Upper lobe of left lung (tissue), 6 donors: ENCODE results near the gene UBALD1. TPM values are rescaled to one million over a fixed set of nuclear protein-coding genes. Genes with fewer than 3 reads are reported as not detected.

Source experiments
- ATAC-seq, 2 donors: fragments of 200-7000 bp; cut with Tn5 transposase; one replicate each; pipeline ENCODE4 v1.9.1; 2022; ENCODE audit warnings: mild to moderate bottlenecking in 2 of 2, moderate library complexity in 2 of 2; ENCODE audit not compliant: low FRiP score in 2 of 2
- DNase-seq, 2 donors: peaks; one replicate each; pipeline ENCODE4 v3.0.0-alpha.2; 2019 to 2020
- H3K27ac ChIP-seq, 4 donors: fragments of 200-600 bp; sonication (generic); one replicate each; pipeline ENCODE4 v1.5.1; 2016 to 2019
- H3K27me3 ChIP-seq, 4 donors: fragments of 200-600 bp; sonication (generic); one replicate each; pipeline ENCODE4 v1.5.1; 2017 to 2019
- H3K36me3 ChIP-seq, 4 donors: fragments of 200-600 bp; sonication (generic); one replicate each; pipeline ENCODE4 v1.5.1; 2016 to 2019
- H3K4me1 ChIP-seq, 4 donors: fragments of 200-600 bp; sonication (generic); one replicate each; pipeline ENCODE4 v1.5.1; 2018 to 2019
- H3K4me3 ChIP-seq, 4 donors: fragments of 200-600 bp; sonication (generic); one replicate each; pipeline ENCODE4 v1.5.1; 2017 to 2019; ENCODE audit warnings: mild to moderate bottlenecking in 2 of 4, moderate library complexity in 1 of 4
- H3K9me3 ChIP-seq, 4 donors: fragments of 200-600 bp; sonication (generic); one replicate each; pipeline ENCODE4 v1.5.1; 2018 to 2019
- CTCF ChIP-seq, 6 experiments: fragments of 450-650 bp in 4 of 6; fragments of 200-600 bp in 2 of 6; sonication (generic) in 2 of 6; IDR thresholded peaks; one replicate each; pipeline ENCODE4 v1.5.1; 2016 to 2019; ENCODE audit warnings: antibody characterized with exemption in 6 of 6
- EP300 ChIP-seq, 4 donors: sonication (generic); formaldehyde crosslinking; IDR thresholded peaks; one replicate each; pipeline ENCODE4 v1.5.1; 2017; ENCODE audit warnings: antibody characterized with exemption in 4 of 4, control low read depth in 2 of 4
- POLR2A ChIP-seq, 4 donors: fragments of 450-650 bp; IDR thresholded peaks; one replicate each; pipeline ENCODE4 v1.5.1; 2016 to 2017; ENCODE audit warnings: antibody characterized with exemption in 4 of 4, mild to moderate bottlenecking in 2 of 4
- POLR2AphosphoS5 ChIP-seq, 2 donors: sonication (generic); formaldehyde crosslinking; IDR thresholded peaks; one replicate each; pipeline ENCODE4 v1.5.1; 2017; ENCODE audit warnings: antibody characterized with exemption in 2 of 2
- WGBS, 2 donors: methylation state at CpG; one replicate each; pipeline ENCODE4 v1.1.5; 2017 to 2018; 5-methylcytosine and 5-hydroxymethylcytosine counted together
- total RNA-seq, 6 donors: library from RNA; depleted of rRNA in 4 of 6; stranded (reverse); fragments of >200 nt in 4 of 6; gene quantifications; one replicate each; pipeline versions ENCODE4 v1.1.0 to v1.2.1, GENCODE V29; 2016 to 2021
- donor health status: DM: no; HTN: no; CAD: no; lungs with moderate emphysema.
- donor health status: DM: no; HTN: yes; CAD: no; lungs with severe emphysema.

UBALD1 gene
- total RNA-seq, 6 donors from 2014 or later = 14.9 to 43.9 (median 25.8) TPM

DNA sequence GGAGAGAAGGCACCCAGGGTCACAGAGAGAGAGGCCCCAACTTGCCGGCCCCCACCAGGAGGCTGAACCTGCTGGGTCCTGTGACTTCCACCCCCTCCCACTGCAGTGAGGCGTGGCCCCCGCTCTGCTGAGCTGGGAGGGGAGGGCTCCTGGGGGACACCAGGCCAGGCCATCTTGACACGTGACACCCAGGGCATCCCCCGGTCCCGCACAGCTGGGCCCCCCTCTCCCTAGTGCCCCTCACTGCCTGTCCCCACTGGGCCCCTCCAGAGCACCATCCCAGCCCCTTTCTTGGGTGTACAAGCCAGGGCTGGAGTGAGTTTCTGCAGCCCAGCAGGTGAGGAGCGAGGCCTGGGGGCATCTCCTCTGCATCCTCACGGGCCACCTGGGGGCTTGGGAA is 12.4 kb downstream of the UBALD1 start:
- H3K27ac ChIP-seq = no peak overlapping the region
- ATAC-seq (peak in 1 of 2 donors; percentile 2), DNase-seq (peak in 1 of 2 donors; percentile 57)
- peaks cover 0 to 18% (median 10%) of the 10 kb centered on the region in 4 donors for H3K4me1 ChIP-seq
- TF ChIP-seq CTCF (IDR thresholded peaks at IDR 0.05) = no peak
- TF ChIP-seq POLR2AphosphoS5 (IDR thresholded peaks at IDR 0.05) = no peak
- no peak for TF ChIP-seq EP300 (IDR thresholded peaks at IDR 0.05)
- TF ChIP-seq POLR2A (IDR thresholded peaks at IDR 0.05) = no peak
- no peak overlapping the region for H3K4me3 ChIP-seq
- no peaks in the 10 kb centered on the region for H3K9me3 ChIP-seq
- 61 to 83% methylated on average over 1 to 7 of the region's 8 CpGs for WGBS, 2 donors
- no peaks in the 10 kb centered on the region for H3K27me3 ChIP-seq
- H3K36me3 ChIP-seq = peaks cover 0 to 2% (median under 1%) of the 10 kb centered on the region in 4 donors

- Histone ChIP-seq H3K27me3 (no peaks in the 10 kb centered on the region), H3K4me3 (no peak overlapping the region), H3K9me3 (no peaks in the 10 kb centered on the region), H3K27ac (no peak overlapping the region), H3K36me3 (no peaks in the 10 kb centered on the region), H3K4me1 (peaks cover 0 to 18% (median 10%) of the 10 kb centered on the region in 4 donors)
- TF ChIP-seq POLR2AphosphoS5 (IDR thresholded peaks at IDR 0.05) (no peak), CTCF (IDR thresholded peaks at IDR 0.05) (no peak), EP300 (IDR thresholded peaks at IDR 0.05) (no peak)
- WGBS, 2 donors = 60 to 63% methylated on average over 6 of the region's 6 CpGs
- no peak for ATAC-seq
- DNase-seq = no peak
Measured at GRCh38 chr16:4601864-4602186, 12.9 kb downstream of the UBALD1 start.

GRCh38 chr16:4601036-4601863 is 13.4 kb downstream of the UBALD1 start:
- no peak overlapping the region for H3K27ac ChIP-seq
- no peak overlapping the region for H3K4me3 ChIP-seq
- DNase-seq = no peak
- H3K36me3 ChIP-seq = no peaks in the 10 kb centered on the region
- TF ChIP-seq CTCF (IDR thresholded peaks at IDR 0.05) (no peak), POLR2AphosphoS5 (IDR thresholded peaks at IDR 0.05) (no peak), POLR2A (IDR thresholded peaks at IDR 0.05) (no peak), EP300 (IDR thresholded peaks at IDR 0.05) (no peak)
- no peaks in the 10 kb centered on the region for H3K27me3 ChIP-seq
- ATAC-seq = peak in 1 of 2 donors; percentile 41
- peaks cover 0 to 18% (median 10%) of the 10 kb centered on the region in 4 donors for H3K4me1 ChIP-seq
- 32 to 46% methylated on average over 18 of the region's 18 CpGs for WGBS, 2 donors
- no peaks in the 10 kb centered on the region for H3K9me3 ChIP-seq

- Histone ChIP-seq H3K27me3 (no peaks in the 10 kb centered on the region), H3K27ac (no peak overlapping the region), H3K9me3 (no peaks in the 10 kb centered on the region), H3K4me1 (peaks cover 0 to 18% (median 10%) of the 10 kb centered on the region in 4 donors), H3K36me3 (no peaks in the 10 kb centered on the region), H3K4me3 (no peak overlapping the region)
- DNase-seq = no peak
- no peak for ATAC-seq
- 87 to 94% methylated on average over 3 to 7 of the region's 8 CpGs for WGBS, 2 donors
- no peak for TF ChIP-seq EP300 (IDR thresholded peaks at IDR 0.05)
- no peak for TF ChIP-seq CTCF (IDR thresholded peaks at IDR 0.05)
- no peak for TF ChIP-seq POLR2AphosphoS5 (IDR thresholded peaks at IDR 0.05)
- no peak for TF ChIP-seq POLR2A (IDR thresholded peaks at IDR 0.05)
Measured at GRCh38 chr16:4599545-4599944, 15.1 kb downstream of the UBALD1 start.

DNA sequence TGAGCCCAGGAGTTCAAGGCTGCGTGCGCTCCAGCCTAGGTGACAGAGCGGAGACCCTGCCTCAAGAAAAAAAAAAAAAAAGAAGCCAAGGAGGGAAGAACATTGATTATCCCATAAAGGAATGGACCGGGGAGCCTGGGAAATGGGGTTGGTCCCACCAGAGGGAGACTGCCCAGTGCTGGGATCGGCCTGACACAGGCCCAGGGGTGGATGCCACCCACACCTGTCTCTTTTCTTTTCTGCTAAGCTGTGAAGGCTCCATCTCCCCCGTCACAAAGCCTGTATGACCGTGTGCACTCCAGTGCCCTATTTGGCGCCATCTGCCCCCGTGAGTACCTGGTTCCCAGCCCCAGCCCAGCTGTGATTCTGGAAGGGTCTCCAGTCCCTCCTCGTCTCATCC is 15.7 kb downstream of the UBALD1 start:
- Histone ChIP-seq H3K4me3 (no peak overlapping the region), H3K27me3 (no peaks in the 10 kb centered on the region), H3K9me3 (no peaks in the 10 kb centered on the region), H3K36me3 (no peaks in the 10 kb centered on the region), H3K27ac (no peak overlapping the region), H3K4me1 (peaks cover 0 to 18% (median 10%) of the 10 kb centered on the region in 4 donors)
- ATAC-seq (no peak), DNase-seq (no peak)
- WGBS, 2 donors = 88% methylated on average over 10 of the region's 10 CpGs
- no peak for TF ChIP-seq CTCF (IDR thresholded peaks at IDR 0.05)
- no peak for TF ChIP-seq POLR2AphosphoS5 (IDR thresholded peaks at IDR 0.05)
- TF ChIP-seq POLR2A (IDR thresholded peaks at IDR 0.05) = no peak
- no peak for TF ChIP-seq EP300 (IDR thresholded peaks at IDR 0.05)
